Stimulated activated CD4-positive, alpha-beta T cell treated with anti-CD3 and anti-CD28 coated beads, Interleukin-4, amount 100 ng/mL, for 24 hours (primary cell): ENCODE measurements around the gene KY.
"Not testable (repeated sequence)": the region's sequence is repeated elsewhere in the genome, so short reads cannot be mapped to it uniquely, and the experiment has no call there.

Source experiments
- DNase-seq: peaks from one replicate; pipeline ENCODE4 v3.0.0-alpha.2; 2020

The KY gene

DNA sequence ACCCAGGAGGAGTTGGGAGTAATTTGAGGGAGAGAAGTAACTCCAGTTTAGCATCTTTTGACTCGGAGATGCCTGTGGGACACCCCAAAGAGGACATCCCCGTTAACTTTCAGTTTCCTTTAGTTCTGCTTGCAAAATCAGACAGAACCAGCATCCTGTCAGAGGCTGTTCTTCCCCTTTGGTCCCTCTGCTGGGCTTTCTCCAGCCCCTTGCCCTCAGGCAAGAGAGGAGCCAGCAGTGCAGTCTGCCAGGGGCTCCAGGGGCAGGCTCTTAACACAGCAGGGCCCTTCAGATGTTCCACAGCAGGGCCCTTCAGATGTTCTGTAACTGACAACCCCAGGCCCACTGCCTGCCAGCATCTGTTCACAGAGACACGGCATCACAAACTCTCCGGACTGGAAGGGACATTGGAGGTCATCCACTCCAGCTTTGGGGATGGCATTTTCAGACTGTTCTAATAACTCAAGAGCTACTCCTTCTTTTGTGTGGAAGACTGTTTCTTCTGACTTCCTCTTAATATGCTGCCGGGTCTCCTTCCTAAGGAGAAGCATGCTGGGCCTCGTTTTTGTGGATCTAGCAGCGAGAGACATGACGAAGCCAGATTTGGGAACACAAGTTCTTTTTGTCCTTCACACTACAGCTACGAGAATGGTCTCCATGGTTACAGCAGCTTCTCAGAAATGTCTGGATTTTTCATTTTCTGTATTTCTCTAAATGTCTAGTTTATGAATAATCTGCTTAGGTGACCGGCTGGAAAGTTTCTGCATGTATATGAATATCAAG lies 51.9 kb downstream of the KY start:
- DNase-seq: no peak

DNA sequence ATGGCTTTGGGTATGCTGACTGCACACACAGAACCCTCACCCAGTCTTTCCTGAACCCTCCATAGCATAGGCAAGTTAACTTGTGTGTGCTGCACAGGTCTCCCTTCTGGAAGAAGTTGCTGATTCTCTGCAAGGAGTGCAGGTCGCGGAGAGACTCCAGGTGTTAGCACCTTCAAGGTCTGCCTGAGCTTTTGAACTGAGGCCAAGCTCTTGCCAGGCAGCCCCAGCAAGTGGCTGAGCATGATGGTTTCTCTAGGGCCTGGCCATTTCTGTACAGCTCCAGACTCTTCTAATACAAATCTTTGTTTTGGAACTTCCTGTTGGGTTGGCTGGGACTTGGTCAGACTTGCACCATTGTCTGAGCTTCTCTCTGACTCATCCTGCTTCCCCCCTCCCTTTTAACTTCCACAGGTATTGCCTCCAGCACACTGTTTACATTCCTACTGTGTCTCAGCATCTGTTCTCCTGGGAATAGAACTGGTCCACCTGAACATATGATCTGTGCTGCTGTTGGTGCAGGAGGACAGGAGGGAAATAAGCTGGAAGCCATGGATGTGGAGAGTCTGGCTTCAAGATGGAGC lies 53.3 kb downstream of the KY start:
- no peak for DNase-seq

DNA sequence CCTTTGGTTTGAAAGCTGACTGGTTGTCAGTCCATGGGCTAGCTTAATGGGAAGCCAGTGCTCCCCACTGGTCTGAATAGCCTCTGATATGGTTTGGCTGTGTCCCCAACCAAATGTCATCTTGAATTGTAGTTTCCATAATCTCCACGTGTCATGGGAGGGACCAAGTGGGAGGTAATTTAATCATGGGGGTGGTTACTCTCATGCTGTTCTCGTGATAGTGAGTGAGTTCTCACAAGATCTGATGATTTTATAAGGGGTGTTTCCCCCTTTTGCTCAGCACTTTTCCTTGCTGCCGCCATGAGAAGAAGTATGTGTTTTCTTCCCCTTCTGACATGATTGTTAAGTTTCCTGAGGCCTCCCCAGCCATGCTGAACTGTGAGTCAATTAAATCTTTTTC lies 55.8 kb downstream of the KY start:
- DNase-seq: not testable (repeated sequence)

DNA sequence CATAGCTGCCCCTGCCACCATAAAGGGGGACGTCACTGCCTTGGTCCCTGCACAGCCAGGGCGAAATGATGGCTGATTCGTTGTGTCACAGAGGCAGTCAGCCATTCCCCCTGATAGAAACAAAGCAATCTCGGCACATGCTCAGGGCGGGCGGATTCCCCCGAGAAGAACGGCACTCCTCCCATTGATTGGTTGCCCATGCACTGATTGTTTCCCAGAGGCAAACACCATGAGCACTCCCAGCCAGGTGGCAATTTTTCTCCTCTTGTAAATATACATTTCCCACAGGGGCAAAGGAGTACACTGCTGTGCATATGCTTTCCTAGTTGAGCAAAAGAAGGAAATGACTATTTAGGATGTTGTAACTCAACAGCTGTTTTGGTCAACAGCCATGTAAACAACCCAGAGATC lies 56.5 kb downstream of the KY start:
- DNase-seq: no peak

DNA sequence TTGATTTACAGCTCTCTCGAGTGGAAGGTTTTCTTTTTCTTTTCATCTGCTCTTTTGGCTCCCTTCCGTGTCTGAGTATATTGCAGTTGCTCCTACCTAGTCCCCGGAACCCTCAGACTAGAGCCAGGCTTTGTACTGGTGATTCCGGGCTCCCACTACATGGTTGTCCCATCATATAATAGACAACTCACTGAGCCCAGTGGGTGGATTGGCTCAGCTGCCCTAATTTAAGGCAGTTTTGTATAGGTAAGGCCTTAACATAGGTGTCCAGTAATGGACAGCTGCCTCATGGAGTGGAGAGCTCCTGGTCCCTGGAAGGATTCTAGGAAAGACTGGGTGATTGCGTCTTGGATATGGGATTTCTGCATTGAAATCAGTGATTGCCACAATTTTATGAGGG lies 58.0 kb downstream of the KY start:
- DNase-seq: no peak

DNA sequence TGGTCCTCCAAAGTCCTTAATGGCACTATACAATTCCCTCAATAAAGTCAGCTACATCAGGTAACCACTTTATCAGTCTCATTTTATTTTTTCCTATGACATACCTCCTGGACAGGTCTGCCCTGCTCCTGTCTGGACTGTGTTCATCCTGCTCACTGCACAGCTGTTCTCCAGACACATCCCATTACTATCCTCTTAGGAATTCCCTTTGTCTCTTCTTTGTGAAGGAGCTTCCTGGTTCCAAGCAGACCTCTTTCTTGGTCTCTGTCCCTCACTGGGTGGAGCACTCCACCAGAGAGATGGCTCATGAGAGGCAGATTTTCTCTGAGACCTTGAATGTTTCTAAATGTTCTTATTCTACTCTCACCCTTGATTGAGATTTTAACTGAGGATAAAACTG lies 60.1 kb downstream of the KY start:
- DNase-seq: no peak

DNA sequence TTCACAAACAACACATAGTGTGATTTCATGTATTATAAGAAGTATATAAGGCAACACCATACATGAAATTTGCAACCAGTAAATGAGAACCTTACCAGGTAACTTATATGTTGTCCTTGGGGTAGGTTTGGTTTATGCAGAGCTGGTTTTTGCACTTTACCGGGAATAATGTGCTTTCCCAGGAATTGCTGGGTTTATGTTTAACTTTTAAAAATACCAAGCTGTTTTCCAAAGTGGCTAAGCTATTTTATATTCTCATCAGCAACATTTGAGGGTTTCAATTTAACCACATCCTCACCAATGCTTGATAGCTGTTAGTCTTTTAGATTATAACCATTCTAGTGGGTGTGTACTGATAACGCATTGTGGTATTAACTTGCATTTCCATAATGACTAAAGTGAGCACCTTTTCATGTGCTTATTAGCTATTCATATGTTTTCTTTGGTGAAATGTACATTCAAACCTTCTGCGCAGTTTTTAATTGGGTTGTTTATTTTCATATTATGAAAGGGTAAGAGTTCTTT lies 71.6 kb downstream of the KY start:
- no peak for DNase-seq

DNA sequence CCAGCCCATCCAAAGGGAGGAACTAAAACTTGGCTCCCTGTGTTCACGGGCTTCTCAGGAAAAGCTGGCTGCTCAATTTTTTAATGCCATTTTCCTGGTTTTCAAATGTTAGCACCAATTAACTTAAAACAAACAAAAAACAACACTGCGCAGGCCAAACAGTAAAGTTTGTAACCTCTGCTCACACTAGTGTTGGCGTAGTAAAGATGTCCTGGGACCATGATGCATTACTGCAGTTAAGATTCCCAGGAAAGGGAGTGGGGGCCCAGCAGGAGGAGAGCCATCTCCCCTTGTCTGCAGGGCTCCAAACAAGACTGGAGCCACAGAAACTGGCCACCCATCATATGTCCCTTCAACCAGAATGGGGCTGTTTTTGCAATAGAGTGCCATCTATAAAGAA lies 74.0 kb downstream of the KY start:
- no peak for DNase-seq

DNA sequence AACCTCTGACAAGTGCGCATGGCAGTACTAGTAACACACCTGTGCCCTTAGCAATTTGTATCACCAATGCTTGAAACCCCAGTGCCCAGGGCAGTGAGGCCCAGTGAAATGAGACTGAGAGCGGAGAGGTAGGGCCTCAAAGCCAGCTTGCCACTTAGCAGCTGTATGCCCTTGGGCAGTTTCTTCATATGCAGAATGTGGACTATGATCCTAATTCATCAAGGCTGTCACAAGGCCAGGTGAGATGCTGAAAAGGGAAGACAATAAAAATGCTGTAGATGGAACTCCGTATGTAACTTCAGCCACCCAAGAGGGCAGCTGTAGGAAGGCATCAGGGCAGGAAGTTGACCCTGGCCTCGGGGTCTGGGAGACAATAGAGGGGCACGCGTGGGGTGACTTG lies 74.4 kb downstream of the KY start:
- no peak for DNase-seq

DNA sequence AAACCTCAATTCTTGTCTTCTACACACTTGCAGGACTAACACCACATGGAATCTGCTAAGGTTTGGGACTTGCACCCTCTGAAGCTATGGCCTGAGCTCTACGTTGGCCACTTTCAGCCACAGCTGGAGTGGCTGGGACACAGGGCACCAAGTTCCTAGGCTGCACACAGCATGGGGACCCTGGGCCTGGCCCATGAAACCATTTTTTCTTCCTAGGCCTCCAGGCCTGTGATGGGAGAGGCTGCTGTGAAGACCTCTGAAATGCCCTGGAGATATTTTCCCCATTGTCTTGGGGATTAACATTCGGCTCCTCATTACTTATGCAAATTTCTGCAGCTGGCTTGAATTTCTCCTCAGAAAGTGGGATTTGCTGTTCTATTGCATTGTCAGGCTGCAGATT lies 80.9 kb downstream of the KY start:
- not testable (repeated sequence) for DNase-seq

DNA sequence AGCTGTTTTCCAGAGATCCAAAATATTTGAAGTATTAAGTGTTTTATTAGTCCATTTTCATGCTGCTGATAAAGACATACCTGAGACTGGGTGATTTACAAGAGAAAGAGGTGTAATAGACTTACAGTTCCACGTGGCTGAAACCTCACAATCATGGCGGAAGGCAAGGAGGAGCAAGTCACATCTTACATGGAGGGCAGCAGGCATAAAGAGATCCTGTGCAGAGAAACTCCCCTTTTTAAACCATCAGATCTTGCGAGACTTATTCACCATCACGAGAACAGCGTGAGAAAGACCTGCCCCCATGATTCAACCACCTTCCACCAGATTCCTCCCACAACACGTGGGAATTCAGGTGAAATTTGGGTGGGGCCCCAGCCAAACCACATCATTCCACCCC lies 82.0 kb downstream of the KY start:
- no peak for DNase-seq

DNA sequence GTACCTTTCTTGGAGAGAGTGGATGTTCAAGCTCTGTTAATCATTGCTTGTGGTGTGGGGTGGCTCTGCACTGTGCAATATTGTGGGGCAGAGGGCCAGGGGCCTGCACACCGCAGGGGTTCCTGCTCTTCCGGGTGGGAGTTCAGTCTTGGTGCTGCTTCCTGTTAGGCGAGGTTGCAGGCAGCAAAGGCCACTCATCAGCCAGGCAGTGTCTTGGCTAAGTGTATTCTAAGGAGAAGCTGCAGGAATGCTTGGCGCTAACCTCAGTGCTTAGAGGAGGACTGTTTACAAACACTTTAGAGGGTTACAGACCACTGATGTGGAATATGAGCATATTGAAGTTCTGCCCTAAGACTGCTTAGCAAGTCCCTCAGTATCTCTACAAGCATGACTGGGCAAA lies 83.2 kb downstream of the KY start:
- DNase-seq: no peak

DNA sequence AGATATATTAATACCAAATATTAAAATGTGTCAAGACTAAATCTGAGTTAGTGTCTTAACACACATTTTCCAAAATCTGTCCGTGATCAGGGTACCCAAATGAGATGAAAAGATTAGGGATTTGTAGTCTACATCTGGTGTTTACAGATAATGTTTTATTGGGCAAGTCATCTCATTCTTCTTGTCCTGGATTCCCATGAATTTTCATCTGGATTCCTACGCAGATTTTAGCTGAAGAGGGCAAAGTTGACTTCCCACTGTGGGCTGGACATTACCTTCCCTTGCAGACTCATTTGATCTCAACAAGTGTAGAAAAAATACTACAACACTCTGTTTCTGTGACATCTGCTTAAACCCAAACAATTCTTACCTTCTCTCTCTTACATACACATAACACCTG lies 85.8 kb downstream of the KY start:
- DNase-seq: no peak

DNA sequence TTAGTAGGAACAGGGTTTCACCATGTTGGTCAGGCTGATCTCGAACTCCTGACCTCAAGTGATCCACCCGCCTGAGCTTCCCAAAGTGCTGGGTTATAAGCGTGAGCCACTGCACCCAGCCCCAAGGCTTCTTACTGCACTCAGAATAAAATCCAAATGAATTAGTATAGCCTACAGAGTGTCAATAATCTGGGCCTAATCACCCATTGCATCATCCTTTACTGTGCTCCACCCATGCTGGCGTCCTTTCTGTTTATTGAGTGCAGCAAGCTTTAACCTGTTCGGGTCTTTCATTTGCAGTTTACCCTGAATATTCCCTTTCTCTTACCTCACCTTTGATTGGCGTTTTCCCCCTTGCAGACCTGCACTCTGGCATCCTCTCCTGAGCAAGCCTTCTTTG lies 87.2 kb downstream of the KY start:
- no peak for DNase-seq

DNA sequence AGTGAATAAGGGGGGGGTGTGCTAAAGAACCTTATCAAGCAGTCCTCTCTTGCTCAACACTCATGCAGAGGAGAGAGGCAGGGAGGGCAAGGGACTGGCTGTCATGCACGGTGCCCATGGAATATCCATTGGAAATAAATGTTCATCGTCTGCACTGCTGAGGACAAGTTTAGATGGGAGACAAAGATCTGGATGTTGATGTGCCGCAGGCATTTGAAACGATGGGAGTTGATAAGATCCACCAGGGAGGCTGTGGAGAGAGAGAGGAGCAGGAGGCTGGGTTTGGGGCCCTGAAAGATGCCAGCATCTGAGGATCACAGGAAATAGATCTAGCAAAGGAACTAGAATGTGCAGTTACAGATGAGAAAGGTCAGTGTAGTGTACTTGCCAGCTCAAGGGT lies 88.8 kb downstream of the KY start:
- no peak for DNase-seq

DNA sequence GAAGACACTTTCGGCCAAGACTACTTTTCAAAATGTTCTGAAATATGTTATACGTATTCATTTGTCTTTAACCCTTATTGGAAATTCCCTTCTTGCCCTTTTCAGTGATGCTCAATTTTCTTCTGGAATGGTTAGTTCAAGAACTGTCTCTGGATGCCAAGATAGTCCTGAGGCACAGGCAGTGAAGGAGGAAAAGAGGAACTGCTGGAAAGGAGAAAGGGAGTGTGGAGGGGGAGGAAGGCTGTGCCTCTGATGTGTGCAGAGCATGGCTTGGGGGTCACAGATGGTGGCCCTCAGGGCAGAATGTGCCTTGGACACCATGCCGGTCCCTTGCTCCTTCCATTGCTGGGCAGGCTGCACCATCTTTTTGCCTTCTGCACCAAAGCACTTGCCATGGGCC lies 91.2 kb downstream of the KY start:
- DNase-seq: no peak
